Sigmoid colon (tissue), 7 donors: Measurements from ENCODE around the gene CDIP1. TPM values are rescaled to one million over a fixed set of nuclear protein-coding genes. Genes with fewer than 3 reads are reported as not detected.

Experiments
- DNase-seq: peaks from one replicate; pipeline ENCODE4 v3.0.0-alpha.2; 2019
- H3K27ac ChIP-seq, 4 donors: fragments of 200-600 bp; sonication (generic); one replicate each; pipeline ENCODE4 v1.5.1; 2016 to 2019; ENCODE audit warnings: mild to moderate bottlenecking in 1 of 4
- H3K27me3 ChIP-seq, 3 donors: fragments of 200-600 bp; sonication (generic); one replicate each; pipeline ENCODE4 v1.5.1; 2019; ENCODE audit warnings: mild to moderate bottlenecking in 1 of 3
- H3K36me3 ChIP-seq, 4 donors: fragments of 200-600 bp; sonication (generic); one replicate each; pipeline ENCODE4 v1.5.1; 2016 to 2019
- H3K4me1 ChIP-seq, 4 donors: fragments of 200-600 bp; sonication (generic); one replicate each; pipeline ENCODE4 v1.5.1; 2017 to 2019
- H3K4me3 ChIP-seq, 4 donors: fragments of 200-600 bp; sonication (generic); one replicate each; pipeline ENCODE4 v1.5.1; 2017 to 2019; ENCODE audit warnings: mild to moderate bottlenecking in 2 of 4, moderate library complexity in 1 of 4
- H3K9me3 ChIP-seq, 4 donors: fragments of 200-600 bp in 3 of 4; sonication (generic) in 3 of 4; one replicate each; pipeline versions ENCODE4 v1.5.1 to v1.6.1; 2013 to 2019
- EP300 ChIP-seq, 4 donors: sonication (generic); formaldehyde crosslinking; IDR thresholded peaks; one replicate each; pipeline ENCODE4 v1.6.1; 2017; ENCODE audit warnings: antibody characterized with exemption in 4 of 4
- POLR2A ChIP-seq, 2 donors: fragments of 450-650 bp; IDR thresholded peaks; one replicate each; pipeline ENCODE4 v1.6.1; 2016; ENCODE audit warnings: antibody characterized with exemption in 2 of 2, mild to moderate bottlenecking in 2 of 2, moderate library complexity in 2 of 2
- POLR2AphosphoS5 ChIP-seq, 4 donors: sonication (generic); formaldehyde crosslinking; IDR thresholded peaks; one replicate each; pipeline ENCODE4 v1.6.1; 2017; ENCODE audit warnings: antibody characterized with exemption in 4 of 4
- WGBS, 2 donors: extraction: QIAGEN DNeasy Blood & Tissue Kit; methylation state at CpG; one replicate each; pipeline ENCODE4 v1.1.7; 2013; 5-methylcytosine and 5-hydroxymethylcytosine counted together
- intact Hi-C: fragments of 100-400 bp; cut with DNase I; formaldehyde crosslinking; loops from one replicate; pipeline ENCODE4 v1.15.1; 2023
- polyA plus RNA-seq, 3 donors: library from polyadenylated mRNA; stranded (reverse); fragments of 200-250 nt; gene quantifications; one replicate each; pipeline ENCODE4 v1.2.3, GENCODE V29; 2013
- total RNA-seq, 4 donors: library from RNA; depleted of rRNA; stranded (reverse); fragments of >200 nt; gene quantifications; one replicate each; pipeline ENCODE4 v1.1.0, GENCODE V29; 2016
- TF ChIP-seq, protein P1 (sequence below), 4 experiments: fragments of 450-650 bp in 3 of 4; fragments of 200-600 bp in 1 of 4; IDR thresholded peaks; one replicate each; pipeline ENCODE4 v1.5.1; 2016 to 2019; ENCODE audit warnings: antibody characterized with exemption in 4 of 4, mild to moderate bottlenecking in 3 of 4, moderate library complexity in 2 of 4
- donor health status: healthy with polysubstance abuse.
- donor health status: Bipolar disorder and iron deficiency.
- donor health status: healthy.

The CDIP1 gene
- total and polyA plus RNA-seq, 7 donors, result 10.8 to 22.4 (median 16.1) TPM

DNA sequence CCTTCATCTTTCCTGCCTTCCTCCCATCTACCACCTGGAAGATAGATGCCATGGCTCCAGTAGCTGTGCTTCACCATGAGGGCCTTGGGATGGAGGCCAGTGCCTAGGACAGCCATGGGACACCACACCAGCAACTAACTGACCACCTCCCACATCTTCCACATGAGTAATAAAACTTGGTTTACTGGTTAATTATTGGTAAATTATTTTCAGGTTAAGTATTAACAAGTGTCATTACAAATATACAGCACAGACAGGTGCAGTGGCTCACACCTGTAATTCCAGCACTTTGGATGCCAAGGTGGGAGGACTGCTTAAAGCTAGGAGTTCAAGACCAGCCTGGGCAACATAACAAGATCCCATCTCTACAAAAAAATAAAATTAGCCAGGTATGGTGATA lies 14.0 kb downstream of the CDIP1 start:
- Histone ChIP-seq H3K27ac (no peak overlapping the region), H3K4me1 (peaks cover 0 to 24% (median 10%) of the 10 kb centered on the region in 4 donors), H3K27me3 (no peaks in the 10 kb centered on the region), H3K4me3 (no peak overlapping the region), H3K9me3 (no peaks in the 10 kb centered on the region), H3K36me3 (no peaks in the 10 kb centered on the region)
- no peak for TF ChIP-seq POLR2A (IDR thresholded peaks at IDR 0.05)
- no peak for TF ChIP-seq POLR2AphosphoS5 (IDR thresholded peaks at IDR 0.05)
- no peak for TF ChIP-seq EP300 (IDR thresholded peaks at IDR 0.05)
- TF ChIP-seq, protein P1, sequence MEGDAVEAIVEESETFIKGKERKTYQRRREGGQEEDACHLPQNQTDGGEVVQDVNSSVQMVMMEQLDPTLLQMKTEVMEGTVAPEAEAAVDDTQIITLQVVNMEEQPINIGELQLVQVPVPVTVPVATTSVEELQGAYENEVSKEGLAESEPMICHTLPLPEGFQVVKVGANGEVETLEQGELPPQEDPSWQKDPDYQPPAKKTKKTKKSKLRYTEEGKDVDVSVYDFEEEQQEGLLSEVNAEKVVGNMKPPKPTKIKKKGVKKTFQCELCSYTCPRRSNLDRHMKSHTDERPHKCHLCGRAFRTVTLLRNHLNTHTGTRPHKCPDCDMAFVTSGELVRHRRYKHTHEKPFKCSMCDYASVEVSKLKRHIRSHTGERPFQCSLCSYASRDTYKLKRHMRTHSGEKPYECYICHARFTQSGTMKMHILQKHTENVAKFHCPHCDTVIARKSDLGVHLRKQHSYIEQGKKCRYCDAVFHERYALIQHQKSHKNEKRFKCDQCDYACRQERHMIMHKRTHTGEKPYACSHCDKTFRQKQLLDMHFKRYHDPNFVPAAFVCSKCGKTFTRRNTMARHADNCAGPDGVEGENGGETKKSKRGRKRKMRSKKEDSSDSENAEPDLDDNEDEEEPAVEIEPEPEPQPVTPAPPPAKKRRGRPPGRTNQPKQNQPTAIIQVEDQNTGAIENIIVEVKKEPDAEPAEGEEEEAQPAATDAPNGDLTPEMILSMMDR (IDR thresholded peaks at IDR 0.05), result no peak
- intact Hi-C loops, result no loop called here
- DNase-seq, result no peak

DNA sequence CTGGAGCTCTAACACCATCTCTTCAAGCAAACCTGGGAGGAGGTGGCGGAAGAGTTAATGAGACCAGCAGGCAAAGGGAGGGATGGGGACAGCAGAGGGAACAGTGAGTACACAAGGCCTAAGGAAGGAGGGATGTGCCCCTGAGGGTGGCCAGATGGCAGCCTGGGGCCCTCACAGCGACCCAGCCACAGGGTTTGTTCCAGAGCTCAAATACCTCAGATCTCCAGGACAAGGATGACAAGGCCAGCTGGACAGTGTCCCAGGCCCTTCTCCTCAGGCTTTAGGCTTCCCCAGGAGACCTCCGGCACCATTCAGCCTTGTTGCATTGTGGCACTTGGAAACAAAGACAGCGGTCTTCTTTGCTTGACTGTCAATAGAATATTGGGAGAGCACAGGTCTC lies 14.9 kb downstream of the CDIP1 start:
- Histone ChIP-seq H3K27ac (no peak overlapping the region), H3K9me3 (no peaks in the 10 kb centered on the region), H3K4me3 (no peak overlapping the region), H3K4me1 (peaks cover 0 to 15% (median 2%) of the 10 kb centered on the region in 4 donors), H3K27me3 (no peaks in the 10 kb centered on the region), H3K36me3 (no peaks in the 10 kb centered on the region)
- WGBS, 2 donors, result 94 to 95% methylated on average over 4 of the region's 4 CpGs
- DNase-seq, result no peak
- intact Hi-C loops, result no loop called here
- TF ChIP-seq EP300 (IDR thresholded peaks at IDR 0.05) (no peak), POLR2A (IDR thresholded peaks at IDR 0.05) (no peak), POLR2AphosphoS5 (IDR thresholded peaks at IDR 0.05) (no peak)
- TF ChIP-seq, protein P1 (IDR thresholded peaks at IDR 0.05), result no peak

DNA sequence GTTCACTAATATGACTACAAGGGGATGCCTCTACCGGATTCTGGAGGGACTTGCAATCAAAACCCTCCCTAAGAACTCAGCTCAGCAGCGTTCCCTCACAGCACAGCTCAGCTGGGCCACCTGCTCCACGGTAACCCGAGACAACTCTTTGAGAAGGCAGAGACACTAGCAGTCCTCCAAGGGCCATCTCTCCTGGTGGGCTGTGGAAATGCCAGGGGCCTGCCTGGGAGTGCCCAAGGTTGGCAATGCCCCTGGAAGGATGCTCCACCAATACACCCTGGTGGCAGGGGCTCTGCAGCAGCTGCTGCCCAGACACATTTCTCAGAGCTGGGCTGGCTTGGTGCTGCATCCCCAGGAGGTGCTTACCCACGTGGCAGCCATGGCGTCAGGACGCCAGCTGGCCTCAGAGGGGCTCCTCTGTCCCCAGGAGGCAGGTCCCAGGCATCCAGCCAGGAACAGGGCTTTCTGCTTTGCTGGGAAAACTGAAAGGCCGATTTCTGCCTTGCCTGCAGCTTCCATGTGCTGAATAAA lies 16.5 kb downstream of the CDIP1 start:
- H3K9me3 ChIP-seq, result no peaks in the 10 kb centered on the region
- H3K27me3 ChIP-seq, result no peaks in the 10 kb centered on the region
- no peak overlapping the region for H3K4me3 ChIP-seq
- H3K36me3 ChIP-seq, result no peaks in the 10 kb centered on the region
- TF ChIP-seq, protein P1 (IDR thresholded peaks at IDR 0.05), result no peak
- TF ChIP-seq EP300 (IDR thresholded peaks at IDR 0.05) (no peak), POLR2A (IDR thresholded peaks at IDR 0.05) (no peak), POLR2AphosphoS5 (IDR thresholded peaks at IDR 0.05) (no peak)
- WGBS, 2 donors, result 80 to 86% methylated on average over 8 of the region's 8 CpGs
- H3K27ac ChIP-seq, result peak overlapping the region in 1 of 4 donors; percentile 11
- intact Hi-C loops, result no loop called here
- H3K4me1 ChIP-seq, result peaks cover 0 to 20% (median 2%) of the 10 kb centered on the region in 4 donors
- no peak for DNase-seq

DNA sequence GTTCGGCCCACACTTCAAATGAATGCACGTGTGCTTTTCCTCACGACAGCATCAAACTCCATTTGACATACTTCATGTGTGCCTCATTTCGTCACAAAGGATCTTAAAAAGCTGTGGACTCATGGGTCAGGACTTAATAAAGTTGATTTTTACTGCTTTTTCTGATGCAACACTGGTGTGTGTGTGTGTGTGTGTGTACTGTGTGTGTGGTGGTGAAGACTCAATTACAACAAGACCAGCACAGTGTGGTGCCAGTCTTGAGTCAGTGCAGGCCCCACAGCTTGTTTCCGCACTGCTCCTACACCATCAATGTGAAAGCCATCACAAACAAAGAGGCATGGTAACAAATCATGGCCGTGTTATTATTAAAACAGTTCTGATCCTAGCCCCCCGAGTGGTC lies 17.7 kb downstream of the CDIP1 start:
- intact Hi-C loops, result no loop called here
- no peaks in the 10 kb centered on the region for H3K9me3 ChIP-seq
- peaks cover 0 to 26% (median 9%) of the 10 kb centered on the region in 4 donors for H3K4me1 ChIP-seq
- WGBS, 2 donors, result 90 to 94% methylated on average over 7 of the region's 7 CpGs
- no peak overlapping the region for H3K4me3 ChIP-seq
- no peaks in the 10 kb centered on the region for H3K27me3 ChIP-seq
- TF ChIP-seq EP300 (IDR thresholded peaks at IDR 0.05) (no peak), POLR2AphosphoS5 (IDR thresholded peaks at IDR 0.05) (no peak), POLR2A (IDR thresholded peaks at IDR 0.05) (no peak)
- TF ChIP-seq, protein P1 (IDR thresholded peaks at IDR 0.05), result no peak
- DNase-seq, result no peak
- H3K36me3 ChIP-seq, result no peaks in the 10 kb centered on the region
- no peak overlapping the region for H3K27ac ChIP-seq
